ENCODE data around the gene BICDL1.
A peak's percentile ranks its signal among the peaks of the same experiment; 100 is the strongest.

BICDL1 gene

DNA sequence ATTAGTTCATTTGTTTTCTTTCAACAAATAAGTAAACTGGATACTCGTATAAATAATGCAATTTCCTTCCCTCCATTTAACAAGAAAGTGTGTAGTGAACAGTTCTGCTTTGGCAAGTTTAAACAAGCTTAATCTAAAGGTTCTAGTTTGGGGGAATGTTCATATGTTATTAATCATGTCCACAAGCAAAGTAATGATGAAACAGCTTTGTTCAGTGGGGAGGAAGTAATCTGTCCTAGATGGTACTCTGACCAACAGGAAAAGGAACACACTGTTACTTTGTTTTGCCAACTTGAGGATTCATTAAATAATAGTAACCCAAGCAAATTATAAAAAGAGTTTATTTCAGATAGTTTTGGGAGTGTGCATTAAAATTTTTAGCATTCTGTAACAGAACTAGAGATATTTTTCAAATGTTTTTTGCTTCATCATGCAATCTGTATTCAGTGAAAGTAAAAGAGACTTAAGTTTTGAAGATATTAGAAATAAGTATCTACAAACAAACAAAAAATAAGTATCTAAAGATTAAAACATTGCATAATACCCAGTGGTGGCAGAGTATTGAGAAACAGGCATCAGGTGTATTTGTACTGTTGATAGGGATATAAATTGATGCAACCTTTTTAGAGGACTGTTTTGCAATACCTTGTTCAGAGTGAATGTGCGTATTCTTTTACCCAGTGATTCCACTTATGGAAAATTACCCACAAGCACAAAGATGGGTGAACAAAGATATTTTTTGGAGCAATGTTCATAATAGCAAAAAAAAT, 66.4 kb downstream of the BICDL1 start:
- DNase-seq, result peak; percentile 8 to 41 (median 20)

DNA sequence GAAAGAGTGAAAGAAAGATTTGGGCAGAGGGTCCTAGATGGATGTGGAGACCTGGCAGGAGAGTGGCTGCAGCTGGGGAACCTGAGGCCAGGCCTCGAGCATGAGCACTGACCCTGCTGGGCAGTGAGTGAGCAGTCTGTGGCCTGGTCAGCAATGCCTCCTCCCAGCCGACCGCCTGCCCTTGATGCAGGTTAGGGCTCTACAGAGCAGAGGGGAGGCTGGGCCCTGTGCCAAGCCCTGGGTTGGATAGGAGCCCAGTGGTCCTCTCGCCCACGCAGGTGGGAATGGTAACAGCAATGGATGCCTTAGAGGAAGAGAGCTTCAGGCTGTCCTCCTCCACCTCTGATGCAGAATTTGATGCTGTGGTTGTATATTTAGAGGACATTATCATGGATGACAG, 67.7 kb downstream of the BICDL1 start:
- no peak for DNase-seq

GRCh38 chr12:120060196-120060595, 71.2 kb downstream of the BICDL1 start:
- DNase-seq, result no peak

DNA sequence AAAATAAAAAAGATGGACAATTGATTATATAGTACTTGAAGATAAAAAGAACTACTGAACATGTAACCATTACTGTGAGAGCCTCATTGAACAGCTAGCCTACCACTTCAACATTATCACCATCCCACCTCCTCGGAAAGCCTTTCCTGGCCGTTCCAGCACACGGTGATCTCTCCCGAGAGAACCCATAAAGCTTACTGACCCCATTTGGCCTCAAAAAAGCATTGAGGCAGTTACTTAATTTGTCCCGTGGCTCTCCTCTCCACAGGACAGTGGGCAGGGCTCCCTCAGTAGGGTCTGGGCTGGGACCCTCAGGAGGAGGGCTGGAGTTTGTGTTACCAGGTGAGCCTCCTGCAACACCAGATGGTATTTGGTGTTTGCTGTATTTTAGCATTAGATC, 71.7 kb downstream of the BICDL1 start:
- no peak for DNase-seq

GRCh38 chr12:120061575-120062214, 72.7 kb downstream of the BICDL1 start:
- DNase-seq, result no peak

DNA sequence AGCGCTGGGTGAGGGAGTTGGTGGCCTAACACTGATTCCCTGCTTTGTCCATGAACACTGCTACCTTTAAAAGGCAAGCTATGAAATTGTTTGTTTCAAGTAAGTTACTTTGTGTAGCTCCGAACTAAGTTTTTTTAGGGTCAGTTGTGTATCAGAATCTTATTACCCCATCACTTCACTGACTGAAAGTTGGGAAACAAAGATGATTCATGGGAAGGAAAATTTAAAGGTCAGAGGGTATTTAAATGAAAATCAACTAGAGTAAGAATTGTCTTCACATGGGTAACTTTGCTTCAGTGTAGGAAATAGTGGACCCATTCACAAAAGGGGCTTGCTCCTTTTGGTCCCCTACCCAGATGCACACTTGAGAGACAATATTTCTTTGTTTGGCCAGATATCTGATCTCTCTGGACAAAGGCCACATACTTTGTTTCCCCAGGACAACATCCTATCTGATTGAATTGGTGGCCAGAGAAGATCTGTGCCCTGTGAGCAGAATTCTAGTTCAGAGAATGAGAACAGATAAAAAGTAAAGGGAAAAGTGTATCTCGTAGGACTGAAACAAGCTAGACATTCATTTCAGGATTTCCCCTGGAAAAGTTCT, 74.0 kb downstream of the BICDL1 start:
- no peak for DNase-seq

GRCh38 chr12:120064054-120064940, 75.3 kb downstream of the BICDL1 start:
- DNase-seq, result no peak

DNA sequence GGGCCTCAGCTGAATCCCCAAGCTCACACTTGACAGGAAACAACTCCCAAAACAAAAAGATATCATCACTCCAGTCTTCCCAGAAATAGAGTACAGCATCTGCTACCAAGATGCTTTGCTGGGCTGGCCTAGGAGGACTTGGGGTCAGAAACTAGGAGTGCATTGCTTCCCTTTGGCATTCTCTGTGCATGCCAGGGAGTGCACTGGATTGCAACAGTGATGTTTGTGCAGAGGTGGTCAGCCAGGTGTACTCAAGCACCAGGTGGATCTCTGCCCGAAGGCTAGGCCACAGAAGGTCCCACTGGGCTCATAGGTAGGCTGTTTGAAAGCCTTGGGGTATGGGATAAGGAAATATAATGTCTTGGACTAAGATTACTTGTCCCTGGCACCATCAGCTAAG, 76.4 kb downstream of the BICDL1 start:
- no peak for DNase-seq

- no peak for DNase-seq
These were observed 77.3 kb downstream of the BICDL1 start for GRCh38 chr12:120066341-120066740.

GRCh38 chr12:120067084-120067869, 78.2 kb downstream of the BICDL1 start:
- no peak for DNase-seq

DNA sequence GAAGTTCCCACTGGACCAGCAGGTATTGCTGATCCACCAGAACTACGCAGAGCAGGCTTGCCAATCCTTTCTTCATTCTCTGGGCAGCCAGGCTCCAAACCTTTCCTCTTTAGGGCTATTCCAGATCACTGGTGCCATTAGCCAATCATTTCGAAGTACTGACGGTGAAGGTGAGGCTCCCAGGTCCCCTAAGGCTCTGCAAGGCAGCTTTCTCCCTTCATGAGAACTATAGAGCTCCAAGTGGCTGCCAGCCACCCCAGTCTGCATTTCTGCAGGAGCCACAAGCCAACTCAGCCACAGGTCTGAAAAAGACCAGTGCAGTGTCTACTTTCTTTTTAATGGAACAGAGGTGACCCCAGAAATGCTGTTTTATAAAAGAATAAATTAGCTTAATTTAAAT, 78.9 kb downstream of the BICDL1 start:
- DNase-seq, result no peak

DNA sequence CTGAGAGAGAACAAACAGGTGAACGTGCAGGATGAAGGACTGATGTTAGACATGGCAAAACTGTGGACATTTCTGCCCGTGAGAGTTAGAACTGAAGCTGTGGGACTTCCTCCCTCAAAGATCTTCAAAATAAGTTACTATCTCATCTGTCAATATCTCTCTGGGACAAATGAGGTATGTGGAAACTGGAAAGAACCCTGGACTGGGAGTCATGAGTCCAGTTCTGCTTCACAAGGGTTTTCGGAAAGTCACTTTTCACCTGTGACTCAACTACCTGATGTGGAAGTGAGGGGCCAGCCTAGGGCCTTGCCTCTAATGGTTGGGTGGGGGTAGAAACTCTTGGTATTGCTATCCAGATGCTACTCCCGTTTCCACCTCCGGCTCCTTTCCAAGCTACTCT, 80.2 kb downstream of the BICDL1 start:
- DNase-seq, result no peak

GRCh38 chr12:120071493-120072020, 82.5 kb downstream of the BICDL1 start:
- no peak for DNase-seq

GRCh38 chr12:120072472-120073249, 83.6 kb downstream of the BICDL1 start:
- DNase-seq, result no peak

DNA sequence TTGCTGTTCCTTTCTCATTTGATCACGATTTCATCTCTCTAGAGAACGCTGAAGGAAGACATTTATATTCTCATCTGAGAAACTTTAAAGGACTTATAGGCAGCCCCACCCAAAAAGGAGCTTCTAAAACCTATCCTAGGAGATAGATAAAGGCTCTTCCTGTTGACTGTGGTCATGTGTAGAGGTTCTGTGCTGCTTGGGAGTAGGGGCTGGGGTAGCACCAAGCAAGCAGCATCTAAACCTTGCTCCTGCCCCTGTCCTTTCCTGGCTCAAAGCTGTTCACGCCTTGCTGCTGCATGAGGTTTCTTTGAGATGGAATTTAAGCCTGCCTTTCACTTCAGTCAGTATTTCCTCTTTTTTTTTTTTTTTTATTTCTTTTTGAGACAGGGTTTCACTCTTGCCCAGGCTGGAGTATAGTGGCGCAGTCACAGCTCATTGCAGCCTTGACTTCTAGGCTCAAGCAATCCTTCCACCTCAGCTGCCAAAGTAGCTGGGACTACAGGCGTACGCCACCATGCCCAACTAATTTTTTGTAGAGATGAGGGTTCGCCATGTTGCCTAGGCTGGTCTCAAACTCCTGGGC, 86.1 kb downstream of the BICDL1 start:
- peak; percentile 17 to 29 (median 29) for DNase-seq

DNA sequence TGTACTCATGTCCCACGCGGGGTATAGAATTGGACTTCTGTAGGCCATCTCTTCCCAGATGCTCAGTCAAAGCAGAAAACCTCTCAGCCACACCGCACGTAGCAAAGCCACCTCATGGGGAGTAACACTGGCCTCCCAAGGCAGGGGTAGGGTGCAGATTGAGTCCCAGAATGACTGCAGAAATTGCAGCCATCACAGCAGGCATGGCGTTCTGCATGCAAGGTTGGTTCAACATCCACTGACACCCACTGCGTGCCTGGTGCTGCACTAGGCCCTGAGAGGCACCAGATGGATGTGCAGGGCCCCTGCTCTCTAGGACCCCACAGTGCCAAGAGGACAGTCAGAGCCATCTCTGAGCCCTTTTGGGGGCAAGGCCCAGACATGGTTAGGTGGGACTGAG, 87.6 kb downstream of the BICDL1 start:
- no peak for DNase-seq

- no peak for DNase-seq
These were observed 88.2 kb downstream of the BICDL1 start for GRCh38 chr12:120077260-120077659.

DNA sequence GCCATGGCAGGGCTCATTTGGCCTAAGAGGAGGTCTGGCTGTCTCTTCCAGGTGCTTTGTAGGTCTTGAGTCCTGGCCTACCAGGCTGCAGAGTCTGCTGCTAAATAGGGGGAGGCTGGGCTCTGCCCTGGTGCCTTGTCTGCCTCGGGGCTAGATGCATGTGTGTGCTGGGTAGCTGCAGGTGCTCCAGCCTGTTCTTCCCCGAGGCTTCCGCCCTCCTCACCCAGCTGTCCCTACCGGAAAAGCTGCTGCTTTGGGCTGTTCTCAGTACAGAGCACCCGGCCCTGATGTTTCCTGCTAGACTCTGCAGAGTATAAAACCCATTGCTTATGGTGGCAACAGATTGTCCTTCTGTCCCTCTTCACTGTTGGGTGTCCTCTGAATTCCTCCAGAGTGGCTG, 89.8 kb downstream of the BICDL1 start:
- DNase-seq, result no peak

- DNase-seq, result no peak
These were observed 90.7 kb downstream of the BICDL1 start for GRCh38 chr12:120079411-120080400.

DNA sequence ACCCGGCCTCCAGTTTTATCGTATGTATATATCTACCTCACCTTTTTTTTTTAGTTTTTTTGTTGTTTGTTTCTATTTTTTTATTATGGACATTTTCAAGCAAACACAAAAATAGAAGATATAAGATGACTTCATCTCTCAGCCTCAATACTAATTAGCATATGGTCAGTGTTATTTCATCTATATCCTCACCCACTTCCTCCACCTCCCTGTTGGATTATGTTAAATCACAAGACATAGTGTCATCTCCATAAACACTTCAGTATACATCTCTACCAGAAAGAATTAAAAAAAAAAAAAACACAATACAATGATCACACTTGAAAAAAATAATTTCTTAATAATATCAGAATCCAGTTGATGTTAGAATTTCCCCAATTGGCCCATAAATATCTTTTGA, 92.6 kb downstream of the BICDL1 start:
- DNase-seq, result peak; percentile 28 to 75 (median 65)

Data from suppressor macrophage treated with lipopolysaccharide for 1 hour (primary cell).